HG03469 (cell line): ENCODE data around the gene VWA1.
"Not testable (repeated sequence)": the region's sequence is repeated elsewhere in the genome, so short reads cannot be mapped to it uniquely, and the experiment has no call there.

Experiments used
- ATAC-seq: cut with Tn5 transposase; IDR thresholded peaks from one replicate; pipeline ENCODE4 v1.9.1; 2021; ENCODE audit warnings: mild to moderate bottlenecking, moderate library complexity, moderate number of reproducible peaks; ENCODE audit not compliant: unreplicated experiment

The VWA1 gene

GRCh38 chr1:1422465-1423244 is 12.8 kb upstream of the VWA1 start:
- ATAC-seq: no peak

- ATAC-seq: no peak
Observed at GRCh38 chr1:1423245-1423597, 12.3 kb upstream of the VWA1 start.

GRCh38 chr1:1424707-1425106 is 10.8 kb upstream of the VWA1 start:
- ATAC-seq: no peak

GRCh38 chr1:1425426-1425752 is 10.1 kb upstream of the VWA1 start:
- no peak for ATAC-seq

- ATAC-seq: no peak
Observed at GRCh38 chr1:1425753-1426495, 9.6 kb upstream of the VWA1 start.

- no peak for ATAC-seq
Observed at GRCh38 chr1:1426496-1427105, 8.9 kb upstream of the VWA1 start.

GRCh38 chr1:1427106-1427819 is 8.2 kb upstream of the VWA1 start:
- no peak for ATAC-seq

GRCh38 chr1:1427820-1428148 is 7.7 kb upstream of the VWA1 start:
- no peak for ATAC-seq

- ATAC-seq: no peak
Observed at GRCh38 chr1:1428174-1428573, 7.3 kb upstream of the VWA1 start.

- not testable (repeated sequence) for ATAC-seq
Observed at GRCh38 chr1:1428967-1429366, 6.5 kb upstream of the VWA1 start.

GRCh38 chr1:1429671-1430073 is 5.8 kb upstream of the VWA1 start:
- ATAC-seq: no peak

- ATAC-seq: no peak
Observed at GRCh38 chr1:1430114-1430982, 5.1 kb upstream of the VWA1 start.

GRCh38 chr1:1430992-1431844 is 4.3 kb upstream of the VWA1 start:
- no peak for ATAC-seq

- no peak for ATAC-seq
Observed at GRCh38 chr1:1431845-1432273, 3.6 kb upstream of the VWA1 start.

GRCh38 chr1:1432274-1432950 is 3.1 kb upstream of the VWA1 start:
- ATAC-seq: no peak

- ATAC-seq: no peak
Observed at GRCh38 chr1:1432951-1433803, 2.3 kb upstream of the VWA1 start.

- no peak for ATAC-seq
Observed at GRCh38 chr1:1433804-1434130, 1.7 kb upstream of the VWA1 start.

- no peak for ATAC-seq
Observed at GRCh38 chr1:1434131-1434823, 1.2 kb upstream of the VWA1 start.
